AG04449 (cell line): ENCODE results near the gene PZP.

ENCODE experiments used
- CTCF ChIA-PET: fragments of 350-600 bp; formaldehyde crosslinking; extraction: SDS; loops from one replicate; lab custom pipeline; 2021; ENCODE audit warnings: antibody characterized with exemption; lab: Yijun Ruan, JAX
- POLR2A ChIA-PET: fragments of 400-600, 350-600 bp; formaldehyde crosslinking; extraction: SDS; loops from one replicate; lab custom pipeline; 2020; ENCODE audit warnings: antibody characterized with exemption, inconsistent platforms; lab: Yijun Ruan, JAX
- DNase-seq: peaks from one replicate; pipeline ENCODE4 v3.0.0-alpha.2; 2010; ENCODE audit warnings: low read depth, low spot score
- H3K4me3 ChIP-seq: 2 replicates; pipeline ENCODE4 v1.5.1; 2011; ENCODE audit warnings: low read depth, mild to moderate bottlenecking, control low read depth, low read length
- CTCF ChIP-seq: IDR thresholded peaks from one replicate; pipeline ENCODE4 v1.5.1; 2011; ENCODE audit warnings: mild to moderate bottlenecking, moderate library complexity, low read length, control low read depth, inconsistent platforms; ENCODE audit not compliant: insufficient read depth; ENCODE audit errors: missing control alignments

The PZP gene

GRCh38 chr12:9113296-9113986, 94.8 kb downstream of the PZP start:
- H3K4me3 ChIP-seq = no peak overlapping the region
- no peak for TF ChIP-seq CTCF
- CTCF ChIA-PET = no interaction called here
- POLR2A ChIA-PET = no interaction called here
- DNase-seq = no peak

GRCh38 chr12:9112076-9112853, 95.9 kb downstream of the PZP start:
- CTCF ChIA-PET = no interaction called here
- TF ChIP-seq CTCF = no peak
- DNase-seq = no peak
- POLR2A ChIA-PET = no interaction called here
- H3K4me3 ChIP-seq = no peak overlapping the region

GRCh38 chr12:9111525-9111924, 96.7 kb downstream of the PZP start:
- DNase-seq = no peak
- TF ChIP-seq CTCF = no peak
- CTCF ChIA-PET = no interaction called here
- POLR2A ChIA-PET = no interaction called here
- H3K4me3 ChIP-seq = no peak overlapping the region

- POLR2A ChIA-PET = no interaction called here
- no peak for DNase-seq
- CTCF ChIA-PET = interaction anchor here (1.1 kb wide), 1 partner anchor 10 kb away, joined by 3 read pairs; no protein-coding TSS in a partner anchor
- TF ChIP-seq CTCF = no peak
- no peak overlapping the region for H3K4me3 ChIP-seq
Observed at GRCh38 chr12:9109737-9110491, 98.3 kb downstream of the PZP start.

- no peak for TF ChIP-seq CTCF
- H3K4me3 ChIP-seq = no peak overlapping the region
- ChIA-PET CTCF (no interaction called here), POLR2A (no interaction called here)
- no peak for DNase-seq
Observed at GRCh38 chr12:9109213-9109522, 99.0 kb downstream of the PZP start.
